ENCODE data around the gene PLCB1. TPM values are rescaled to one million over a fixed set of nuclear protein-coding genes. Genes with fewer than 3 reads are reported as not detected.
"Not testable (repeated sequence)": the region's sequence is repeated elsewhere in the genome, so short reads cannot be mapped to it uniquely, and the experiment has no call there.

The PLCB1 gene
- polyA plus RNA-seq, 1 donor, result 15.9 TPM

DNA sequence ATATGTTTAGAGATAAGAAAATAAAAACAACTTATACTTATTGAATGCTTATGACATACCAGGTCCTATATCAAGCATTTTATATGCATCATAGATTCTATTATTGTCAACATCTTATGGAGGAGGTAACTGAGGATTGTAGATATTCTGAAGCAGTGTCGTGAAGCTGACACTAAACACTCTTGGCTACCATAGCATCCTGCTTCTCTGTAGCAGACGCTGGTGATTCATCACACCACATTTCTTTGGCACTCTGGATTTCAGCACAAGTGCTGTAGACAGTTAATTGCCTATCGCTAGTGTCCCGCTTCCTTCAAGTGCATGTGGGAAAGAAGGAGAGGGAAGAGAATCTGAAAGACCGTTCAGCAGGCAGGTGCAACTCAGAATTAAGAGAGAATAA, 317.1 kb downstream of the PLCB1 start:
- no peak for DNase-seq

DNA sequence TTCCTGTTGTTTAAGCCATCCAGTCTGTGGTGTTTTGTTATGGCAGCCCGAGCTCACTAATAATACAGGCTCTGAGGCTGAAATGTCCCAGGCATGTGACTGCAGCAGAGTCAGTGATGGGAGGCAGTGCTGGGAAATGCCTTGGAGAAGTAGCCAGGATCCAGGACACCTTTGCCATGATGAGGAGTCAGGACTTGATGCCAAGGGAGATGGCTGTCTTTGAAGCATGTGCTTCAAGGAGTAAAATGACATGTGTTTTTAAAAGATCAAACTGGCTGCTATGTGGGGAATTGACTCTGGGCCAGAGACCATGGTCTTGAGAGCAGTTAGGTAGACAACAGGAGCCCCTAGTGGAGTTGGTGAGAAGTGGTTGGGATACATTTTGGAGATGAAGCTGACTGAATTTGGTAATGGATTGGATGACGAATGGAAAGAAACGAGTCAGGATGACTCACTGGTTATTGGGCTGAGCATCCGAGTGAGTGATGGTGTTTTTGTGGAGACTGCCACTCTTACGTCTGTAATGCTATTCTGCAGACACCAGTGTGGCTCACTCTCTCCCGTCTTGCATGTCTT, 322.2 kb downstream of the PLCB1 start:
- DNase-seq, result no peak

DNA sequence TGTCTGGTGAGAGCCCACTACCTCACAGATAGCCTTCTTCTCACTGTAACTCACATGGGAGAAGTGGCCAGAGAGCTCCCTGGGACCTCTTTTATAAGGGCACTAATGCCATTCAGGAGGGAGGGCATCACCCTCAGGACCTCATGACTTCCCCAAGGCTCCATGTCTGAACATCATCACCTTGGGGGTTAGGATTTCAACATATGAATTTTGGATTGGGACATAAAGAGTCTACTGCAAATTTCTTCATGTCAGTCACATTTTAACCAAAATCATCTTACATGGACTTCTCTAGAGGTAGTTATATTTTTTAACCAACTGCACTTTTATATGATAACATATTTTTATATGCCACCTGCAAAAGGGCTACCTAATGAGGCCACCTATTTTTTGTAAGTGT, 324.7 kb downstream of the PLCB1 start:
- no peak for DNase-seq

DNA sequence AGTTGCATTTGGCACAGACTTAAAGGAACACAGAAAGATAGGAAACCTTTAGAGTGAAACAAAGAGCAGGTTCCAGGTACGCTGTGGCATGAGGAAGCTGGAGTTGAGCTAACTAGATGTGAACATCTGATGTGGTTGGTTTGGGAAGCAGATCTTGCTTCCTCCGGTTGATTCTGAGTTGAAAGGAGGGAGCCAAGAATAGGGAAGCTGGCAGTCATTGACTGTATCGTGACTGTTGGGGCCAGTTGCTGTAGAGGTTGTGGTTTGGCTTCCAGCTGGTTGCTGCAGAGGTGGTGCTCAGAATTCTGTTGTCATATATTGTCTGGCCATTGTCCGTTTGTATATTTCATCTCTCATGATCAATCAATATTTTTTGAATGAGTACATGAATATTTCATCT, 325.9 kb downstream of the PLCB1 start:
- no peak for DNase-seq

DNA sequence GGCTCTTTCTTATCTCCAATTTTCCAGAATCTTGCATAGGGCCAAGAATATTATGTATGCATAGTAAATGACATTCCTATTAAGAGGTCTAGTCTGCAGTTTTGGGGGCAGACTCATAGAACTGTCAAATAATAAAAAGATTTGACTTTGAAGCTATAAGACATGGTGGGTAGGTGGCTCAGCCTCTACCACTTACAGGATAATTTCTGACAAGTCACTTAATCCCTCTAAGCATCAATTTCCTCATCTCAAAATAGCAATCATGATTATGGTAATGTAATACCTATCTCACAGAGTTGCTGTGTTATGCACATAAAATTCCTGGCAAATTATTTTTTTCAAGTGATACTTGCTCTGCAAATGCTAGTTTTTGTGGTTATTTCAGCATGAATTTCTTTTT, 329.1 kb downstream of the PLCB1 start:
- DNase-seq, result no peak

DNA sequence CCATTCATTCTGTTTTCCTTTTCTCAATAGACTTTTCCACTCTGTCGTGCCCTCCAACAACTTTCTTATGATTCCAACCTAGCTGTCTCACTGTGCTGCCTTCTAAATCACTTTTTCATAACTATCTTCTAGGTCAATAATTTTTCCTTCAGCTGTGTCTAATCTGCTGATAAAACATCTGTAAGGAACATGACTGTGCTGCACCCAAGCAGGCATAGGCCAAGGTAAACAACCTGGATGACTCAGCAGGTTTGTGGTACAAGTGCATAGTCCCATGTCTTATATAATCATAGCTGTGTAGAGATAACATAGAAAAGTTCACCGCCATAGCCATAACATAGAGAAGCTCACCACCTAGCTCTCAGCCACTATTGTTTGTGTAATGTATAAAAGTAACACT, 332.3 kb downstream of the PLCB1 start:
- no peak for DNase-seq

DNA sequence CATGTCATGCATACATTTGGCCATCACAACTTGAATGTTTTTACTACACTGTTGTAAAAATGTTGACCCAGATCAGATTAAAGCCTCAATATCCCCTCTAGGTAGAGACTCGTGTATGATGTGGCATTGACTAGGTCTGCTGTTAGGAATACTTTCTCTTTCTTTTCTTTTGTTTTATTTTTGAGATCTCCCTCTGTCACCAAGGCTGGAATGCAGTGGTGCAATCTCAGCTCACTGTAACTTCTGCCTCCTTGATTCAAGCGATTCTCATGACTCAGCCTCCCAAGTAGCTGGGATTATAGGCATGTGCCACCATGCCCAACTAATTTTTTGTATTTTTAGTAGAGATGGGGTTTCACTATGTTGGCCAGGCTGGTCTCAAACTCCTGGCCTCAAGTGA, 334.7 kb downstream of the PLCB1 start:
- DNase-seq, result not testable (repeated sequence)

DNA sequence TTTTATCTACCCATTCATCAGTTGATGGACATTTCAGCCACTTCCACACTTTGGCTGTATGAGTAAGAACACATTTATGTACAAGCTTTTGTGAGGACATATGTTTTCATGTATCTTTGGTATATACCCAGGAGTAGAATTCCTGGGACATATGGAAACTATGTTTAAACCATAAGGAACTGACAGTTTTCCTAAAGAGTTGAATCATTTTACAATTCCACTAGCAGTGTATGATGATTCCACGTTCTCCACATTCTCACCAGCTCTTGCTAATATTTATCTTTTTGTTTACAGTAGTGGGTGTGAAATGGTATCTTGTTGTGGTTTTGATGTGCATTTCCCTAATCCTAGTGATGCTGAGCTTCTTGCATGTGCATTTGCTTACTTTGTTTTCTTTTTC, 338.1 kb downstream of the PLCB1 start:
- DNase-seq, result no peak

DNA sequence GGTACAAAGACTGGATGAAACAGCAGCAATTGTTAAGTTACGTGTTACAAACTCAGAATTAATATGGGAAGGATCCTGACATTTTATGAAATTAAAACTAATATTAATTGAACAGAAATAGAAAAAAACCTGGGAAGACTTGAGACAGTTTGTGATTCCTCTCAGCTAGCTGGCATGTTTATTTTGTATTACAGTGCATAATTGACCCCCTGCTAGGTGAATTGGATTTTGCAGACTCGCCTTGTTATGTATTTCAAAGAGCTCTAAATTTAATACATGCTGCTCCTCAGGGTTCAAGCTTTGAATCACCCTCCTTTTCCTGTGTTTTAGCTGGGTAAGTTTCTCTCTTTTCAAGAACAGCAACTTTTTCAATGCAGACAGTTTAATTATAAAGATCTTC, 339.4 kb downstream of the PLCB1 start:
- DNase-seq, result no peak

DNA sequence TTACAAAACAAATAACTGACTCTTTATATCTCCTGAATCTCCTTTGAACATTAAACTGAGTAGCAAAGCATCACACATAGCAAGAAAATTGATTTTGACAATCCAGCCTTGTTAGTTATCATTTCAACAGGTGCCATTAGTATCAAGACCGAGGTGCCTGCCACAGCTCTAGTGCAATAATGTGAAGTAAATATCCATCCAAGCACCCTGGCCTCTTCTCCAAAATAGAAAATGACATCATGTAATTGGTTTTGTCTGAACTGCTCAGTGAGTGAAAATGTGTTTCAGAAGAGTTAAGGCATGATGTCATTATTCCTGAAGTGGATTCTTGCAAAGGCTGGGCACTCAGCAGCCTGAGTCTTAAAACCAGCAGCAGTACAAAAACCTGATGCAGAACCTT, 341.4 kb downstream of the PLCB1 start:
- DNase-seq, result no peak

DNA sequence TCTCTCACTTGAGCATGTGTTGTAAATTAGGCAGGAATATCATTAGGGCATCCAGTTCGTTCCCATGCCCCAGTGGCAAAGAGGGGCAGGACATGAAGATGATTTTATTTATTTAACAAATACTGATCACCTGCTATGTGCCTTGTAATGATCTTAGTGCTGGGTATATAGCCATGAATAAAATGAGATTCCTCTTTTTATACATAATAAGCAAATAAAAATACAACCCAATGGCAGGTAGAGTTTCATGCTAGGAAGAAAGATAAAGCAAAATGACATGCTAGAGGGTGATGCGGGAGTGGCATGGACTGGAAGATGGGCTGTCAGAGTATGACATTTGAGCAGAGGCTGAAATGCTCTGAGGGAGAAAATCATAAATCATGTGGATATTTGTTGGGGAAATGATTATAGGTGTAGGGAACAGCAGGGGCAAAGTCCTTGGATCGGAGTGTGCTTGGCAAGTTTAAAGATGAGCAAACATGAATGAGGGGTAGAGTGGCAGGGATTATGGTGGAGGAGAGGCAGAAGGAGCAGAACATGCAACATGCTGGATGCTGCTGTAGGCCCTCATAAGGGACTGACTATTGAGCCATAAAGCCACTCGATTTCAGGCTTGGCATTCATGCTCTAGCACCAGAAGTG, 342.1 kb downstream of the PLCB1 start:
- no peak for DNase-seq

DNA sequence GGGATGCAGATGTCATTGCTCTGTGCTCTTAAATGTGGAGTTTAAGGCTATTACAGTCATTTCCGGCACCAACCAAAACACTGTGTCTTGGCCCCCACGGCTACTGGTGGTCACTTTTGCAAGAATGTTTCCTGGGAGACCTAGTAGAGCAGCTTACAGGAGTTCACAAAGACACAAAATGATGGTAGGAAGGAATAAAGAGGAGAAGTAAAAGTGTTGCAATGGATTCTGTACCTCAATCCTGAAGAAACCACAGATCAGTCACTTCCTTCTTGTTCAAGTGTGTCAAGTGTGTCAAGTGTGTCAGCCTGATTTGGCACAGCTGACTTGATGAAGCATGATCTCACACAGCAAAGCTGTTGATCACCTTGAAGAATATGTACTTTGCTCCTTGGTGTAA, 344.0 kb downstream of the PLCB1 start:
- no peak for DNase-seq

DNA sequence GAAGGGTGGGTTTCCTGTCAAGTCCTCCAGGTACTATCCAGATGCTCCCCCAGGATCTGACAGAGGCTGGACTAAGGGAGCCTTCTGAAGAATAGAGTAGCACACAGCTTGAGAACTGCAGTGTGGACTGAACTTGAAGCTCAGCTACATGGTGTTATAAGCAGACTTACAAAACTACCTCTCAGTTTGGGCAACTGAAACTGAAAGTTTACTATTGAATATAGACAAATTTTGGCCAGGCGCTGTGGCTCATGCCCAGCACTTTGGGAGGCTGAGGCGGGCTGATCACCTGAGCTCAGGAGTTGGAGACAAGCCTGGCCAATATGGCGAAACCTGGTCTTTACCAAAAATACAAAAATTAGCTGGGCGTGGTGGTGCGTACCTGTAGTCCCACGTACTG, 348.5 kb downstream of the PLCB1 start:
- DNase-seq, result no peak

DNA sequence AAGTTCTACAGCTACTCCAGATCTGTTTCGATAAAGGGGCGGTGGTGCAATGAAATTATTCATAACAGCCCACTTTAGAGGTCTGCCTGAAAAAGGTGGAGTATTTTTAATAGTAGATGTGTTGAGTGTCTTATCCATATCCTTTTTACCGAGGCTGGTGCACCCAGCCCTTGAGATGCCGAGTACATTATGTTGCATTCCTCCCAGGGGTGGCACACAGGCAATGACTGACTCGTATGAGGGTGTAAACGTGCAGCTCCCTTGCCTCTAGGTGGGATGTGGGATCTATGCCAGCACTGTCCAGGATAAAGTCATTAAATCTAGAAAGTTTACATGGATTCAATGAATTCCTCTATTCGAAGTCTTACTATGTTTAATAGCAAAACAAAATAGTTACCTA, 355.6 kb downstream of the PLCB1 start:
- DNase-seq, result no peak

DNA sequence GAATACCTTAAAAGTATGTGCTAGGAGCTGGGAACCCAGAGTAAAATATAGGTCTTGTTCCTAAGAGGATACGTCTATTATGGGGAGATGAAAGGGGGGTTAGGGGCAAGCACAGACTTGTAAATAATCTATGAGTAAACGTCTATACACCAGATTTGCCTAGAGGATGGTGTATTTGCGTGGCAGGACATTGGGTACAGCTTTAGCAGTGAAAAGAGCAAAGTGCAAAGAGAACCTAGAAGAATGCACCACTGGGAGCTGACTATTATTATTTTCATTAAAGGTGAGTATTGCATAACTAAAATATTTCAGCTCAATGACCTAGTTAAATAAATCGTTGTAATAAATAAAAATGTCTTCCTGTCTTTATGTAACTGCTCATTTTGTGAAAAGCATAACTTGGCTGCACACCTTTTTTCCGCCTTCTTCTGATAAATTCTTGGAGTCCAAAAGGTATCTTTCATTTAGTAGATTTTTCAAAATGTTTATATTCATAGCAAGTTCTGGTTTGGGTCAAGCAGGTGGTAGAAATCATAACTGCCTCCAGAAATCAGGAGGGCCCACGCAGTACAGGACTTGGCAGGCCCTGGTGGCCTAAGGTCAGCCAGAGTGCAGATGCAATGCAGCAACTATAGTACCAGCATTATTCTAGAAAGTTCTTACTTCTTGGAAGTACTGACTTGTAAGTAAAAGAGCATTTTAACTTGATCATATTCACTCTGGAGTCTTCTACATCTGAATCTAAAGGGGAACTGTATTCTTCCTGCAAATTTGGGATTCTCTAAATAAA, 357.2 kb downstream of the PLCB1 start:
- no peak for DNase-seq

DNA sequence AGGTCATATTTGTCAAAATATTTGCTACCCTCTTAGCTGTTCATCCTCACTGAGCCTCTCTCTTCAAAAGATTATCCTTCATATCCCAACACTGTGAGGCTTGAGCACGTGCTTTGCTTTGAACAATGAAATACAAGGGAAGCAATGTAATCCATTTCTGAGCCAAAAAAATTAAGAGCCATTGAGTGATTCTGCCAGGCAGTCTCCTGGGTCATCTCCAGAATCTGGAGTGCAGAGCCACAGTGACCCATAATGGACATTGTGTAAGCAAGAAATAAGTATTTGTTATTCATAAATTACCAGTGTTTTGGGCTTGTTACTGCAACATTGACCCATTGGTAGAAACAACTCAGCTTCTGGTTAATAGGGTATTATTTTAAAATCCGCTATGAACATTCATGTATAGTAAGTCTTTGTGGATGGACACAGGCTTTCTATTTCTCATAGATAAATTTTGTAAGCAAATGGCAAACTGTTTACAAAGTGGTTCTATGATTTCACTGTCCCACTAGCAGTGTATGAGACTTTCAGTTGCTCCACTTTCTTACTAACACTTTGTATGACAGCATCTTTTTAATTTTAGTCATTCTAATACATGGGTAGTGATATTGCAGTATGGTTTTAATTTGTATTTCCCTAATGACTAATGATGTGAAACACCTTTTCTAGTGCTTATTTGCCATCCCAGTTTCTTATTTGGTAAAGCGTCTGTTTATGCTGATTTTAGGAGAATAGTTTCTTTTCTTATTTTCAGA, 358.2 kb downstream of the PLCB1 start:
- DNase-seq, result no peak

DNA sequence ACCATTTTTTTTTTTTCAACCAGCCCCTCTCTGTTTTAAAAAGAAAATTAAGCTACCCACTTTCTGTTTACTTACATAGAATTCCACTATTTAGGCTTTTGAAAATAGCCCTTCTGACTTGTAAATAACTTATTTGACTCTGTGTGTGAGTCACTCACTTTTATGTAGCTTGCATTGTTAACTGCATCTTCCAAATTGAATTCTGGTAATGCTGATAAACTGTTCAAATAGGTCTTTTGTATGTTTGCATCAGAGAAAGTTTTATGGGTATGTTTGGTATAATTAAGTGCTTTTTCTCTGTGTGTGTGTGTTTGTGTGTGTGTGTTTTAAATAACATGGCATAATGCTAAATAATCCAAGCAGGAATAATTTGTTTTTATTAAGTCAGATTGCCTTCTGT, 360.1 kb downstream of the PLCB1 start:
- DNase-seq, result no peak

DNA sequence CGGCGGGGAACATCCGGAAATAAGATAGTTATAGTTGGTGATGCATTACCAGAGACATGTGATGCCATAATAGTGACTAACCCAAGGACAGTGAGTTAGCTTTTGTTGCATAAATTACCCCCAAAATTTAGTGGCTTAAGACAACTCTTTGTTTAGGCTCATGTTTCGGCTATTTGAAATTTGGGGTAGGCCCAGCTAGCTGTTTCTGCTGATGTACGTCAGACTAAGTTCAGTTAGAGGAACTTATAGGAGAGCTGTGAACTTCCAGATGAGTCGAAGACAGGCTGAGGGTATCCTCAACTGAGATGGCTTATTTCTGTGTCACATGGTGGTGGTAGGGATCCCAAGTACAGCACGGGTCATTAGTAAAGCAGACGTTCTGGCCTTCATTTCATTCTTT, 366.5 kb downstream of the PLCB1 start:
- no peak for DNase-seq

DNA sequence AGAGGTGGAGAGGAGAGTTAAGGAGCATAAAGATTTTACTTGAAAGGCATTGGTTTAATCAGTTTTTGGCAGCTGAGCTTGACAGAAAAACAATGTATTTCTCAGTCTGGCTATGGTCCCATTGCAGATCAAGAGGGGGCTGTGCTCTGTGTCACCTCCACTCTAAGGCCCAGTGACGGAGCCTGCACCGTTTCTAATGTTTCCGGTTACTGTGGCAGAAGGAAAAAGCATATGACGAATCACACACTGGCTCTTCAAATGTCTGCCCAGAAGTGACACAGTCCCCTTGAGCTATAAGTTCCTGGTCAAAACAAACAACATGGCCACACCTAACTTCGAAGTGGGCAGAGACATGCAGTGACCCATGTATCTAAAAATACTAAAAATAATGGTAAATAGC, 372.0 kb downstream of the PLCB1 start:
- DNase-seq, result no peak

DNA sequence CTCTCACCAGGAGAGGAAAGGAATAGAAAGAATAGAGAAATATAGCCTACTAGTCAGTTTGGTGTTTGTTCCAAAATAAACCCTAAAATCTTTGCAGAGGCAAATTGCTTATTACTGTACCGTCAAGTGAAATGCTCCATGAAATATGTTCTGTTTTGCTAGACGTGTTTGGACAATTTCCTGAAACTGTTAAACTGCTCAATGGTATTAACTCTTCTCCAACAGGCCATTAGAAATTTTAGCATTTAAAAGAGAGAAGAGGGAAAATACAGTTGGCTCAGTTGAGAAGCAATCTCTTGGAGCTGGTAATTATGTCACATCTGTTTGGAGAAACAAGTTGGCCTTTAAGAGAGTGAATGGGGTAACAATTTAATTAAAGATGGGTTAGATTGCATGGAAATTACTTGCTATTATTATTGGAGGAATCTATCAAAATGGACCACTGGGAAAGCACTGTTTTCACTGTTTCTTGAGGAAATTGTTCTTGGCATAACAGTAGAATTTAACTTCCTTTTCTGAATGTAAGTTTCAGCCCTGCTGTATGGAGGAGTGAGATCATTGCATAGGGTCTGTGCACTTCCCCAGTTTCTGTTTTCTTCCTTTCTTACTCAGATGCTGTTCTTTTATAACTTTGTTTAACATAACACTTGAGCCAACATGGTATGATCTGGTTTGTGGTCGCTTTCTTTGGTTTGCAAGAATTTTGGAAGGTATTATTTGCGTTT, 373.6 kb downstream of the PLCB1 start:
- DNase-seq, result no peak

DNA sequence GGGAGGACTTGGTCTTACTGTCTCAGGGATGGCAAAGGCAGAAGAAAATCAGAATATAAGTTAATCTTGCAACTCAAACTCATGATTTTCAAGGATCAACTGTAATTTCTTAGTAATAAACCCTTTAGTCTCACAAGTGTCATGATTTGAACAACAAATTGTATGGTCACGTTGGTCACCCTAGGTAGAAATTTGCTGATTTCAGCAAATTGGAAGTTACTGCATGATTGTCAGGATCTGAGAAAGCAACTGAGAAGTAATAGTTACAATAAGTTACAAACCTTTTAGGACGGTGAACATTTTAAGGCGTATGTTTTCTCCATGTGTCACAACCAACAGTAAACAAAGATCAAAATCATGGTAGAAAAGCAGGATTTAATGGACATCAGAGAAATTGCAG, 375.2 kb downstream of the PLCB1 start:
- no peak for DNase-seq

DNA sequence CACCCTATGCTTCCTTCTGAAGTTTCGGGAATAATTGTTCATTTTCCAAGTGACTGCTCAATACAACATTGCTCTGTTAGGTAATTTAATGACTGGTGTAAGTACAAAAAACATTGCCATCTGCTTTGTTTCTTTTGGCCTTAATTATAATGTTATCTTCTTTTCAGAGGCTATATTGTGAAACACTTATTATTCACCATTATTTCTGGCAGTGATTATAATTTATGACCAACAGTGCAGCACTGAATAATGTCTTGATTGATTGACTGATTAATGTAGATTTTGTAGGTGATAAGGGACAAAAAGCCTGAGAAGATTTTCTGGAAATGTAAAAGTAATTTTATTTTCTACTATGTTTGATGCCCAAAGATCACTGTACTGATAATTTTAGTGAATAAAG, 377.7 kb downstream of the PLCB1 start:
- no peak for DNase-seq

DNA sequence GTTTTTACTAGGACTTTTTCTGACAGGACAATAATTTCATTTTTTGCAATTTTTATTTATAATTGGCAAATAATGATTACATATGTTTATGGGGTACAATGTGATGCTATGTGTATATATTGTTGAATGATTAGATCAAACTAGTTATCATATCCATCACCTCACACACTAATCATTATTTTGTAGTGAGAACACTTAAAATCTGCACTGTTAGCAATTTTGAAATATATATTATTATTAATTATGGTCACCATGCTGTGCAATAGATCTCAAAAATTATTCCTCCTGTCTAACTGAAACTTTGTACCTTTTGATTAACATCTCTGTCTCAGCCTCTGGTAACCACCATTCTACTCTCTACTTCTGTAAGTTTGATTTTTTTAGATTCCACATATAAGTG, 378.7 kb downstream of the PLCB1 start:
- DNase-seq, result no peak

Data from hindlimb muscle (tissue), 1 donor.